ENCODE measurements around the gene COX6B2.
A peak's percentile ranks its signal among the peaks of the same experiment; 100 is the strongest.

The COX6B2 gene

GRCh38 chr19:55384920-55385723, 30.6 kb upstream of the COX6B2 start:
- in situ Hi-C loops (cut with HindIII; ENCODE audit: low pct_ligation_motif_present, low sequenced_read_pairs) = loop anchor here (25.0 kb wide), 1 partner anchor 227 kb away; the partner anchor contains the start of genes ZNF524, ZNF784 and ZNF865
- peaks cover 33% of the 10 kb centered on the region for H3K36me3 ChIP-seq (replicated peaks)
- peak overlapping the region; percentile 60 for H3K4me3 ChIP-seq (ENCODE audit: low read depth, low read length)
- peak; percentile 95 for DNase-seq
- H3K27me3 ChIP-seq (replicated peaks) = no peaks in the 10 kb centered on the region
- TF ChIP-seq, protein P1, sequence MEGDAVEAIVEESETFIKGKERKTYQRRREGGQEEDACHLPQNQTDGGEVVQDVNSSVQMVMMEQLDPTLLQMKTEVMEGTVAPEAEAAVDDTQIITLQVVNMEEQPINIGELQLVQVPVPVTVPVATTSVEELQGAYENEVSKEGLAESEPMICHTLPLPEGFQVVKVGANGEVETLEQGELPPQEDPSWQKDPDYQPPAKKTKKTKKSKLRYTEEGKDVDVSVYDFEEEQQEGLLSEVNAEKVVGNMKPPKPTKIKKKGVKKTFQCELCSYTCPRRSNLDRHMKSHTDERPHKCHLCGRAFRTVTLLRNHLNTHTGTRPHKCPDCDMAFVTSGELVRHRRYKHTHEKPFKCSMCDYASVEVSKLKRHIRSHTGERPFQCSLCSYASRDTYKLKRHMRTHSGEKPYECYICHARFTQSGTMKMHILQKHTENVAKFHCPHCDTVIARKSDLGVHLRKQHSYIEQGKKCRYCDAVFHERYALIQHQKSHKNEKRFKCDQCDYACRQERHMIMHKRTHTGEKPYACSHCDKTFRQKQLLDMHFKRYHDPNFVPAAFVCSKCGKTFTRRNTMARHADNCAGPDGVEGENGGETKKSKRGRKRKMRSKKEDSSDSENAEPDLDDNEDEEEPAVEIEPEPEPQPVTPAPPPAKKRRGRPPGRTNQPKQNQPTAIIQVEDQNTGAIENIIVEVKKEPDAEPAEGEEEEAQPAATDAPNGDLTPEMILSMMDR (IDR thresholded peaks at IDR 0.05; ENCODE audit: low read depth, low read length, missing control alignments) = no peak
- peak overlapping the region; percentile 77 for H3K27ac ChIP-seq

DNA sequence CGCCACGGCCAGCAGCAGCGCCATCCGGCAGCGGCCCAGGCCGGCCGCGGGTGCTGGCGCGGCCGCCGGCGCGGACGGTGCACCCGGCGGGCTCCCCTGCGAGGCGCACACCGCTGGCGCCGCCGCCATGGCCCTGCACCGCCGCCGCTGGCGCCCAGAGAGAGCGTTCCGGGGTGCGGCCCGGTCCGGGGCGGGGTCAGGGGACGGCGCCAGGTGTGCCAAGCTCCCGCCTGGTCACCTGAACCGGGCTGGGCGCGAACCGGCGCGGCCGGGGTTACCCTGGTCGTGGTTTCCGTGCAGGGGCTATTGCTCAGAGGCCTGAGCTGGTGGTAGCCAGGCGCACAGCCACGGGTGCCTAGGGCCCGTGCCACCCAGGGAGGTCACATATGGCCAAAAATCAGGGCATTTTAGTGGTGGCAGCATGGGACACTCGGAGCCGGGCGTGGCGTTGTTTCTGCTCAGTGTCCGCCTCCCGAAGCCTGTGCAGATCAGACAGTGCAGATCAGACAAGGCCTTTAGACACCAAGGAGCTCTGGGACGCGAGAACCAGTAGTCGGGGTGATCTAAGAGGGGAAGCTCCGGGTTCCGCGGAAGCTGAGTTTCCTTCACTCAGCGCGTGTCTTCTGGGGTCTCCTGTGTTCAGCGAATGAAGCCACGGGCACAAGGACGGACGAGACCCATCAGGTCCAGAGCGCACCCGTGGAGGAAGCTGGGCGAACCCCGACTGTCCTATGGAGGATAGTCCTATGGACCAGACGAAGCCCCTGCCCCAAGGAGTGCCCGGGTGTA, 29.8 kb upstream of the COX6B2 start, which contains the start of gene TMEM238:
Gene TMEM238 (minus strand): TSS at position 162 of the 789 bp plus-strand sequence. CDS start 33 bp downstream, at position 129.
- in situ Hi-C loops (cut with HindIII; ENCODE audit: low pct_ligation_motif_present, low sequenced_read_pairs) = loop anchor here (25.0 kb wide), 1 partner anchor 228 kb away; the partner anchor contains the start of genes ZNF524, ZNF784 and ZNF865
- peak within 1 kb of the TSS; percentile 77 for H3K27ac ChIP-seq
- no peak for DNase-seq
- peaks cover 25% of the 10 kb centered on the region for H3K36me3 ChIP-seq (replicated peaks)
- TF ChIP-seq, protein P1 (IDR thresholded peaks at IDR 0.05; ENCODE audit: low read depth, low read length, missing control alignments) = no peak
- peak within 1 kb of the TSS; percentile 55 for H3K4me3 ChIP-seq (ENCODE audit: low read depth, low read length)
- no peaks in the 10 kb centered on the region for H3K27me3 ChIP-seq (replicated peaks)

- in situ Hi-C loops (cut with HindIII; ENCODE audit: low pct_ligation_motif_present, low sequenced_read_pairs) = loop anchor here (25.0 kb wide), 1 partner anchor 229 kb away; the partner anchor contains the start of genes ZNF524, ZNF784 and ZNF865
- H3K27me3 ChIP-seq (replicated peaks) = no peaks in the 10 kb centered on the region
- H3K27ac ChIP-seq = no peak overlapping the region
- TF ChIP-seq, protein P1 (IDR thresholded peaks at IDR 0.05; ENCODE audit: low read depth, low read length, missing control alignments) = peak; percentile 18
- DNase-seq = peak; percentile 56
- peak overlapping the region; percentile 55 for H3K4me3 ChIP-seq (ENCODE audit: low read depth, low read length)
- H3K36me3 ChIP-seq (replicated peaks) = peaks cover 17% of the 10 kb centered on the region
Measured at GRCh38 chr19:55383279-55384130, 29.0 kb upstream of the COX6B2 start.

GRCh38 chr19:55382522-55383054, 28.1 kb upstream of the COX6B2 start:
- in situ Hi-C loops (cut with HindIII; ENCODE audit: low pct_ligation_motif_present, low sequenced_read_pairs) = loop anchor here (25.0 kb wide), 1 partner anchor 230 kb away; the partner anchor contains the start of genes ZNF524, ZNF784 and ZNF865

More at GRCh38 chr19:55382522-55383054, 28.1 kb upstream of the COX6B2 start:
- Histone ChIP-seq H3K27ac (no peak overlapping the region), H3K27me3 (replicated peaks) (peaks cover 2% of the 10 kb centered on the region), H3K36me3 (replicated peaks) (peaks cover 8% of the 10 kb centered on the region), H3K4me3 (ENCODE audit: low read depth, low read length) (no peak overlapping the region)
- TF ChIP-seq, protein P1 (IDR thresholded peaks at IDR 0.05; ENCODE audit: low read depth, low read length, missing control alignments) = no peak
- no peak for DNase-seq
